ENCODE measurements around the gene HJURP. TPM values are rescaled to one million over a fixed set of nuclear protein-coding genes. Genes with fewer than 3 reads are reported as not detected.

HJURP gene
- total RNA-seq, 5 donors from 2014 or later (not counting 1 experiment from before 2014, with no cell fraction given): 0.33 to 1.7 (median 1.1) TPM

- POLR2A ChIA-PET: no interaction called here
- H3K27me3 ChIP-seq (replicated peaks in 1 of 2; ENCODE audit: control insufficient read depth in 2 of 2, extremely low read depth in 1 of 2, insufficient read depth in 2 of 2, low read length in 1 of 2): peaks cover 0 to 10% of the 10 kb centered on the region in 2 experiments
- H3K27ac ChIP-seq (ENCODE audit: low read length): no peak overlapping the region
- H3K4me1 Mint-ChIP-seq: peaks cover 13 to 23% (median 19%) of the 10 kb centered on the region in 3 donors
- H3K27me3 Mint-ChIP-seq: peaks cover 2 to 4% of the 10 kb centered on the region in 2 donors
- H3K36me3 ChIP-seq (ENCODE audit: control insufficient read depth in 2 of 2, extremely low read depth in 1 of 2, insufficient read depth in 1 of 2, low read length in 1 of 2): no peaks in the 10 kb centered on the region
- H3K9me3 Mint-ChIP-seq: no peaks in the 10 kb centered on the region
- no peak overlapping the region for H3K4me3 ChIP-seq (ENCODE audit: control insufficient read depth in 1 of 2, extremely low read depth in 1 of 2, low read length in 1 of 2)
- DNase-seq (no peak), ATAC-seq (replicated peaks in 1 of 4) (no peak)
- no peaks in the 10 kb centered on the region for H3K9me3 ChIP-seq
- WGBS (ENCODE audit: insufficient coverage): no CpG with 5 or more reads among the region's 3 CpGs
- CTCF ChIA-PET: no interaction called here
- H3K36me3 Mint-ChIP-seq: no peaks in the 10 kb centered on the region
- H3K4me3 Mint-ChIP-seq: no peak overlapping the region
- peaks cover 0 to 12% of the 10 kb centered on the region in 2 experiments for H3K4me1 ChIP-seq (ENCODE audit: control insufficient read depth in 1 of 2, extremely low read depth in 1 of 2, insufficient read depth in 2 of 2, low read length in 2 of 2)
- H3K27ac Mint-ChIP-seq: no peak overlapping the region
Observed at GRCh38 chr2:233852056-233852455, 2.3 kb downstream of the HJURP start.

- Histone ChIP-seq H3K27ac (ENCODE audit: low read length) (no peak overlapping the region), H3K4me3 (ENCODE audit: control insufficient read depth in 1 of 2, extremely low read depth in 1 of 2, low read length in 1 of 2) (no peak overlapping the region), H3K36me3 (ENCODE audit: control insufficient read depth in 2 of 2, extremely low read depth in 1 of 2, insufficient read depth in 1 of 2, low read length in 1 of 2) (no peaks in the 10 kb centered on the region), H3K4me1 (ENCODE audit: control insufficient read depth in 1 of 2, extremely low read depth in 1 of 2, insufficient read depth in 2 of 2, low read length in 2 of 2) (peaks cover 0 to 12% of the 10 kb centered on the region in 2 experiments), H3K9me3 (no peaks in the 10 kb centered on the region), H3K27me3 (replicated peaks in 1 of 2; ENCODE audit: control insufficient read depth in 2 of 2, extremely low read depth in 1 of 2, insufficient read depth in 2 of 2, low read length in 1 of 2) (peaks cover 0 to 10% of the 10 kb centered on the region in 2 experiments)
- WGBS (ENCODE audit: insufficient coverage): no CpG with 5 or more reads among the region's 6 CpGs
- peaks cover 2 to 4% of the 10 kb centered on the region in 2 donors for H3K27me3 Mint-ChIP-seq
- H3K27ac Mint-ChIP-seq: no peak overlapping the region
- H3K36me3 Mint-ChIP-seq: no peaks in the 10 kb centered on the region
- DNase-seq: no peak
- H3K4me1 Mint-ChIP-seq: peaks cover 13 to 23% (median 19%) of the 10 kb centered on the region in 3 donors
- ChIA-PET CTCF (interaction anchor here in 1 of 2 donors (0.7 kb wide), 1 partner anchor 356 kb away, joined by 3 read pairs; no protein-coding TSS in a partner anchor), POLR2A (no interaction called here)
- ATAC-seq (replicated peaks in 1 of 4): no peak
- H3K9me3 Mint-ChIP-seq: no peaks in the 10 kb centered on the region
- H3K4me3 Mint-ChIP-seq: no peak overlapping the region
Observed at GRCh38 chr2:233851169-233851568, 3.2 kb downstream of the HJURP start.

DNA sequence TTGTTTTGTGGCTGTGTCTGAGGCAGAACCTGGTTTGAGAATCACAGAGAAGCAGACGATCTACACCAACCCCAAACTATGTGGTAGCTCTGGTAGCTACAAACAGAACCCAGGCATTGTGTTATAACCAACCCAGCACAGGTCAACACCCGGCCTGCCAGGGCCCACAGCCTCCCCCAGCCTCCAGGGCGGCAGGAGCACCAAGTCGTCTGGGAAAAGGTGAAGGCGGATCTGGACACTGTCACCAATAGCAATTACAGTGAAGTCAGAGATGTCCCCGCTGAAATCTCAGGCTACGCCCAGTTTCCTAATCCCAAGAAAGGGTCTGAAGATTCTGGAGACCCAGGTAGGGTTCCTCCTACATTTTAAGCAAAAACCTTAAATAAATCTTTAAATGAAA, 3.6 kb downstream of the HJURP start:
- peaks cover 0 to 10% of the 10 kb centered on the region in 2 experiments for H3K27me3 ChIP-seq (replicated peaks in 1 of 2; ENCODE audit: control insufficient read depth in 2 of 2, extremely low read depth in 1 of 2, insufficient read depth in 2 of 2, low read length in 1 of 2)
- H3K27me3 Mint-ChIP-seq: peaks cover 2 to 4% of the 10 kb centered on the region in 2 donors
- H3K36me3 ChIP-seq (ENCODE audit: control insufficient read depth in 2 of 2, extremely low read depth in 1 of 2, insufficient read depth in 1 of 2, low read length in 1 of 2): no peaks in the 10 kb centered on the region
- H3K4me3 Mint-ChIP-seq: no peak overlapping the region
- WGBS (ENCODE audit: insufficient coverage): 90% methylated on average over 4 of the region's 7 CpGs
- H3K27ac Mint-ChIP-seq: no peak overlapping the region
- no peak overlapping the region for H3K27ac ChIP-seq (ENCODE audit: low read length)
- no peak overlapping the region for H3K4me3 ChIP-seq (ENCODE audit: control insufficient read depth in 1 of 2, extremely low read depth in 1 of 2, low read length in 1 of 2)
- no peaks in the 10 kb centered on the region for H3K9me3 Mint-ChIP-seq
- POLR2A ChIA-PET: no interaction called here
- peaks cover 13 to 21% (median 19%) of the 10 kb centered on the region in 3 donors for H3K4me1 Mint-ChIP-seq
- H3K4me1 ChIP-seq (ENCODE audit: control insufficient read depth in 1 of 2, extremely low read depth in 1 of 2, insufficient read depth in 2 of 2, low read length in 2 of 2): peaks cover 0 to 12% of the 10 kb centered on the region in 2 experiments
- H3K36me3 Mint-ChIP-seq: no peaks in the 10 kb centered on the region
- no peak for ATAC-seq (replicated peaks in 1 of 4)
- H3K9me3 ChIP-seq: no peaks in the 10 kb centered on the region
- CTCF ChIA-PET: no interaction called here
- DNase-seq: no peak

- Histone ChIP-seq H3K27ac (ENCODE audit: low read length) (no peak overlapping the region), H3K4me3 (ENCODE audit: control insufficient read depth in 1 of 2, extremely low read depth in 1 of 2, low read length in 1 of 2) (no peak overlapping the region), H3K4me1 (ENCODE audit: control insufficient read depth in 1 of 2, extremely low read depth in 1 of 2, insufficient read depth in 2 of 2, low read length in 2 of 2) (peaks cover 0 to 11% of the 10 kb centered on the region in 2 experiments), H3K27me3 (replicated peaks in 1 of 2; ENCODE audit: control insufficient read depth in 2 of 2, extremely low read depth in 1 of 2, insufficient read depth in 2 of 2, low read length in 1 of 2) (peaks cover 0 to 10% of the 10 kb centered on the region in 2 experiments), H3K36me3 (ENCODE audit: control insufficient read depth in 2 of 2, extremely low read depth in 1 of 2, insufficient read depth in 1 of 2, low read length in 1 of 2) (no peaks in the 10 kb centered on the region), H3K9me3 (no peaks in the 10 kb centered on the region)
- no peaks in the 10 kb centered on the region for H3K9me3 Mint-ChIP-seq
- peaks cover 7 to 17% (median 13%) of the 10 kb centered on the region in 3 donors for H3K4me1 Mint-ChIP-seq
- no peak overlapping the region for H3K27ac Mint-ChIP-seq
- no peak overlapping the region for H3K4me3 Mint-ChIP-seq
- H3K36me3 Mint-ChIP-seq: no peaks in the 10 kb centered on the region
- H3K27me3 Mint-ChIP-seq: peaks cover 2 to 4% of the 10 kb centered on the region in 2 donors
- ATAC-seq (replicated peaks in 1 of 4): no peak
- no peak for DNase-seq
- 98% methylated on average over 13 of the region's 13 CpGs for WGBS (ENCODE audit: insufficient coverage)
- POLR2A ChIA-PET: no interaction called here
- CTCF ChIA-PET: no interaction called here
Observed at GRCh38 chr2:233849607-233850271, 4.6 kb downstream of the HJURP start.

GRCh38 chr2:233848276-233848675, 6.1 kb downstream of the HJURP start:
- no peaks in the 10 kb centered on the region for H3K36me3 Mint-ChIP-seq

DNA sequence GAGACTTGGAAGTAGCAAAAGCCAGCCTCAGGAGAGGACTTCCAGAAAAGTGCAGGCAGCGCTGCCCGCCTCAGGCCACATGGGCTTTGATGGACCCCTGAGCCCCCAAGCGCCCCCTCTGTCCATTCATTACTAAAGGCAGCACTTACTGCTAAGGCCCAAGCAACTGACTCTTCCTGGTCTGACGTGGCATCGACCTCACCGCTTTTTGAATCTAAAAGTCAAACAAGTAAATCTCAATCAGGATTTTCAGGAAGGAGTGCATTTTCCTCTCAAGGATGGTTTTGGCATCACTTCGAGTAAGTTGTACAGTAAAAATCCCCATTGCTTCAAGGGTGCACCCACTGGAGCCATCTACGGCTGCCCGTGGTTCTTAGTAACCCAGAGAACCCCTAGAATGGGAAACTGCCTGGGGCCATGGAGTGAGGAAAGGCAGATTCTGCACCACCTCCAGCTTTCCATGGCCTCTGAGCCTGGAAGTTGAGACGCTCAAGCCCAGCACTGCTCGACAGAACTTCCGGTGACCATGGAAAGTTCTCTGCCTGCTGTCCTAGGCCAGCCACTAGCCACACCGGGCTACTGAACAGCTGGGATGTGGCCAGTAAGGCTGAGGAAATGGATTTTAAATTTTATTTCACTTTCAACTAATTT, 7.0 kb downstream of the HJURP start:
- Histone ChIP-seq H3K27me3 (replicated peaks in 1 of 2; ENCODE audit: control insufficient read depth in 2 of 2, extremely low read depth in 1 of 2, insufficient read depth in 2 of 2, low read length in 1 of 2) (no peaks in the 10 kb centered on the region), H3K9me3 (no peaks in the 10 kb centered on the region), H3K27ac (ENCODE audit: low read length) (no peak overlapping the region), H3K36me3 (ENCODE audit: control insufficient read depth in 2 of 2, extremely low read depth in 1 of 2, insufficient read depth in 1 of 2, low read length in 1 of 2) (peaks cover 0 to 2% of the 10 kb centered on the region in 2 donors), H3K4me1 (ENCODE audit: control insufficient read depth in 1 of 2, extremely low read depth in 1 of 2, insufficient read depth in 2 of 2, low read length in 2 of 2) (no peaks in the 10 kb centered on the region), H3K4me3 (ENCODE audit: control insufficient read depth in 1 of 2, extremely low read depth in 1 of 2, low read length in 1 of 2) (no peak overlapping the region)
- Mint-ChIP-seq H3K4me1 (peaks cover 0 to 2% (median 0%) of the 10 kb centered on the region in 3 donors), H3K36me3 (no peaks in the 10 kb centered on the region), H3K27me3 (no peaks in the 10 kb centered on the region), H3K4me3 (no peak overlapping the region), H3K9me3 (no peaks in the 10 kb centered on the region), H3K27ac (no peak overlapping the region)
- ChIA-PET POLR2A (no interaction called here), CTCF (no interaction called here)
- 98% methylated on average over 7 of the region's 13 CpGs for WGBS (ENCODE audit: insufficient coverage)
- ATAC-seq (replicated peaks in 1 of 4): no peak
- DNase-seq: no peak

More at GRCh38 chr2:233848276-233848675, 6.1 kb downstream of the HJURP start:
- no peaks in the 10 kb centered on the region for H3K9me3 Mint-ChIP-seq
- no peak for ATAC-seq (replicated peaks in 1 of 4)
- DNase-seq: no peak
- no peak overlapping the region for H3K4me3 ChIP-seq (ENCODE audit: control insufficient read depth in 1 of 2, extremely low read depth in 1 of 2, low read length in 1 of 2)
- no peak overlapping the region for H3K27ac ChIP-seq (ENCODE audit: low read length)
- ChIA-PET POLR2A (no interaction called here), CTCF (no interaction called here)
- H3K27ac Mint-ChIP-seq: no peak overlapping the region
- peaks cover 0 to 2% of the 10 kb centered on the region in 2 donors for H3K36me3 ChIP-seq (ENCODE audit: control insufficient read depth in 2 of 2, extremely low read depth in 1 of 2, insufficient read depth in 1 of 2, low read length in 1 of 2)
- H3K4me3 Mint-ChIP-seq: no peak overlapping the region
- no peaks in the 10 kb centered on the region for H3K4me1 ChIP-seq (ENCODE audit: control insufficient read depth in 1 of 2, extremely low read depth in 1 of 2, insufficient read depth in 2 of 2, low read length in 2 of 2)
- H3K27me3 Mint-ChIP-seq: no peaks in the 10 kb centered on the region
- over 99% methylated on average over 13 of the region's 13 CpGs for WGBS (ENCODE audit: insufficient coverage)
- no peaks in the 10 kb centered on the region for H3K9me3 ChIP-seq
- H3K27me3 ChIP-seq (replicated peaks in 1 of 2; ENCODE audit: control insufficient read depth in 2 of 2, extremely low read depth in 1 of 2, insufficient read depth in 2 of 2, low read length in 1 of 2): no peaks in the 10 kb centered on the region
- H3K4me1 Mint-ChIP-seq: peaks cover 0 to 7% (median 2%) of the 10 kb centered on the region in 3 donors

Measured in T-cell (primary cell).